Right lobe of liver (tissue), 4 donors: ENCODE data around the gene LMLN.

Experiments
- POLR2A ChIP-seq: fragments of 450-650 bp; IDR thresholded peaks from one replicate; pipeline ENCODE4 v1.6.1; 2017; ENCODE audit warnings: antibody characterized with exemption, mild to moderate bottlenecking
- TF ChIP-seq, protein P1 (sequence below), 4 donors: fragments of 200-600 bp in 3 of 4; fragments of 450-650 bp in 1 of 4; IDR thresholded peaks; one replicate each; pipeline versions ENCODE4 v1.5.1 to v1.8.0; 2016 to 2022; ENCODE audit warnings: antibody characterized with exemption in 4 of 4, mild to moderate bottlenecking in 2 of 4
- donor health status: DM: no; HTN: no; CAD: no.
- donor health status: DM: no; HTN: no; CAD: no.
- donor health status: DM: no; HTN: yes; CAD: no.

DNA sequence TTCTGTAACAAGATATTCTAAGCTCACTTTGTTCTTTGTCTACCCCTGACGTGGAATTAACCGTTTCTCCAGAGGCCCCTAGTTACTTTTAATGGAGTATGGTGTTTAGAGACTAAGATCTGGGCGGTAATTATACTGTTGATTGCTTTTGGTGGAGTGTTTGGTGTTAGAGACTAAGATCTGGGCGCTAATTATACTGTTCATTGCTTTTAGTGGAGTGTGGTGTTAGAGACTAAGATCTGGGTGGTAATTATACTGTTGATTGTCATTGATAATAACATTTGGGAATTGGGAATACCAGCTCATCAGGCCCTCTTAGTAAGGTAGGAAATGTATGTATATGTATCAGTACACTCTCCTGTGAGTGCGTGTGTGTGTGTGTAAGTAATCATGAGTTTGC lies 66.6 kb downstream of the LMLN start:
- TF ChIP-seq, protein P1, sequence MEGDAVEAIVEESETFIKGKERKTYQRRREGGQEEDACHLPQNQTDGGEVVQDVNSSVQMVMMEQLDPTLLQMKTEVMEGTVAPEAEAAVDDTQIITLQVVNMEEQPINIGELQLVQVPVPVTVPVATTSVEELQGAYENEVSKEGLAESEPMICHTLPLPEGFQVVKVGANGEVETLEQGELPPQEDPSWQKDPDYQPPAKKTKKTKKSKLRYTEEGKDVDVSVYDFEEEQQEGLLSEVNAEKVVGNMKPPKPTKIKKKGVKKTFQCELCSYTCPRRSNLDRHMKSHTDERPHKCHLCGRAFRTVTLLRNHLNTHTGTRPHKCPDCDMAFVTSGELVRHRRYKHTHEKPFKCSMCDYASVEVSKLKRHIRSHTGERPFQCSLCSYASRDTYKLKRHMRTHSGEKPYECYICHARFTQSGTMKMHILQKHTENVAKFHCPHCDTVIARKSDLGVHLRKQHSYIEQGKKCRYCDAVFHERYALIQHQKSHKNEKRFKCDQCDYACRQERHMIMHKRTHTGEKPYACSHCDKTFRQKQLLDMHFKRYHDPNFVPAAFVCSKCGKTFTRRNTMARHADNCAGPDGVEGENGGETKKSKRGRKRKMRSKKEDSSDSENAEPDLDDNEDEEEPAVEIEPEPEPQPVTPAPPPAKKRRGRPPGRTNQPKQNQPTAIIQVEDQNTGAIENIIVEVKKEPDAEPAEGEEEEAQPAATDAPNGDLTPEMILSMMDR (IDR thresholded peaks at IDR 0.05): no peak
- TF ChIP-seq POLR2A: no peak
